ENCODE measurements around the gene KLHDC3.

KLHDC3 gene

GRCh38 chr6:43060034-43060754 is 46.1 kb downstream of the KLHDC3 start:
- DNase-seq = no peak

DNA sequence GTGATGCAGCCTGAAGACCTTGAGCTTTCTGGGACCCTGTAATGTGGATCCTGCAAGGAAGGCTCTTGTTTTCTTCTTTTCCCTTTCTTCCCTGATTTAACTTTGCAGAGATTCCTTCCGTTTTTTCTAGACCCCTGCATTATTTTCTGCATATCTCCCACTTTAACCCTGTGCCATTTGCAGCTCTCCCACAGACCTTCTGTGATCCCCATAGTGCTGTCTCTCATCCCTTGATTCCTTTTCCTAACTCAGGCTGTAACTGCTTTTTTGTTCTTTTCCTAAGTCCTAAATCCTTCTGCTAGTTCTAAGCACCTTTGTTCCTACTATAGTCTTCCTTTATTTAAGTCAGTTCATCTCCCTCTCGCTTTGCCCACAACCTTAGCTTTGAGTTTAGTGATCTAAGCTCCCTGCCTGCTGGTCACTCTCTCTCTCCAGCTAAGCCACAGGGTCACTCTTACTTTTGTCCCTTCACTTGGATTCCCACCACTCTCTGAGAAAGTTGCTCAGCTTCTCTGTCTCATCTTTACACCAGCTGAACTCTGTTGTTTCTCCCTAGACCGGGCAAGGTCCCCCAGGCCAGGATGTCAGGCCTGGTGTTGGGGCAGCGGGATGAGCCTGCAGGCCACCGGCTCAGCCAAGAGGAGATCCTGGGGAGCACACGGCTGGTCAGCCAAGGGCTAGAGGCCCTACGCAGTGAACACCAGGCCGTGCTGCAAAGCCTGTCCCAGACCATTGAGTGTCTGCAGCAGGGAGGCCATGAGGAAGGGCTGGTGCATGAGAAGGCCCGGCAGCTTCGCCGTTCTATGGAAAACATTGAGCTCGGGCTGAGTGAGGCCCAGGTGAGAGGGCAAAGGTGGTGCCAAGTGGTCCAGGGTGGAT is 46.9 kb downstream of the KLHDC3 start:
- no peak for DNase-seq

- no peak for DNase-seq
Observed at GRCh38 chr6:43061861-43062260, 47.8 kb downstream of the KLHDC3 start.

GRCh38 chr6:43062818-43063217 is 48.8 kb downstream of the KLHDC3 start:
- DNase-seq = no peak

- peak; percentile 25 for DNase-seq
Observed at GRCh38 chr6:43070028-43070632, 56.1 kb downstream of the KLHDC3 start.
